ENCODE results near the gene UBTD2.

- TF ChIP-seq POLR2A (IDR thresholded peaks at IDR 0.05; ENCODE audit: low read length) (no peak), GATA1 (IDR thresholded peaks at IDR 0.05; ENCODE audit: low read depth, low read length) (no peak)
Measured at GRCh38 chr5:172229904-172230303, 53.7 kb downstream of the UBTD2 start.

All from erythroblast (primary cell).